Skeletal muscle satellite cell (primary cell): ENCODE measurements around the gene TSPAN5.
"Not testable (repeated sequence)": the region's sequence is repeated elsewhere in the genome, so short reads cannot be mapped to it uniquely, and the experiment has no call there.

Source experiments
- H3K27me3 ChIP-seq: 2 replicates; pipeline ENCODE4 v1.7.0; 2013; ENCODE audit warnings: low read length; ENCODE audit not compliant: control insufficient read depth, insufficient read depth
- H3K36me3 ChIP-seq: 2 replicates; pipeline ENCODE4 v1.7.0; 2013; ENCODE audit warnings: mild to moderate bottlenecking, control low read depth, low read length; ENCODE audit not compliant: insufficient read depth
- H3K4me1 ChIP-seq: 2 replicates; pipeline ENCODE4 v1.7.0; 2013; ENCODE audit warnings: low read length; ENCODE audit not compliant: control insufficient read depth, insufficient read depth
- H3K4me2 ChIP-seq: 2 replicates; pipeline ENCODE4 v1.7.0; 2013; ENCODE audit warnings: mild to moderate bottlenecking, low read length
- H3K4me3 ChIP-seq: 2 replicates; pipeline ENCODE4 v1.7.0; 2013; ENCODE audit warnings: low read length
- H3K9ac ChIP-seq: 2 replicates; pipeline ENCODE4 v1.7.0; 2013; ENCODE audit warnings: mild to moderate bottlenecking, low read depth, low read length, moderate library complexity
- H3K9me3 ChIP-seq: replicated peaks from 2 replicates; pipeline ENCODE4 v1.7.0; 2013; ENCODE audit warnings: mild to moderate bottlenecking, control low read depth, low read length

The TSPAN5 gene

DNA sequence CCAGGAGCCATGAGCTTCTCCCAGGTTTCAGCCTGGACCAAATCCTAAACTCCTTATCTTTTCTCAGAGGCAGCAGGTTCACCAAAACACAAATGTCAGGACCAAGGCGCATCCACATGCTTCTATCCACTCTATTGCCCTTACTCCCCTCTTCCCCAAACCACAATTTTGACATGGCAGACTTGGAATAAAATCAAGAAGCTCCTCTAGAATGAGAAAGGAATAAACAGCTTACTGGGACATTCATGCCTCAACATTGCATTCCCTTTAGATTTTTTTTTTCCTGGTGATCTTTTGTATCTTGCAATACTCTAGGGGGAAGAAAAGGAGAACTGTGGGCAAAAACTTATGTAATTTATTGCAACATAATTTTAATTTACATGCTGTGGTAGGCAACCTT, 119.1 kb downstream of the TSPAN5 start:
- H3K9me3 ChIP-seq: no peaks in the 10 kb centered on the region
- no peak overlapping the region for H3K4me2 ChIP-seq
- H3K27me3 ChIP-seq: no peaks in the 10 kb centered on the region
- H3K4me3 ChIP-seq: no peak overlapping the region
- peaks cover 2% of the 10 kb centered on the region for H3K36me3 ChIP-seq
- H3K4me1 ChIP-seq: no peaks in the 10 kb centered on the region
- H3K9ac ChIP-seq: no peak overlapping the region

DNA sequence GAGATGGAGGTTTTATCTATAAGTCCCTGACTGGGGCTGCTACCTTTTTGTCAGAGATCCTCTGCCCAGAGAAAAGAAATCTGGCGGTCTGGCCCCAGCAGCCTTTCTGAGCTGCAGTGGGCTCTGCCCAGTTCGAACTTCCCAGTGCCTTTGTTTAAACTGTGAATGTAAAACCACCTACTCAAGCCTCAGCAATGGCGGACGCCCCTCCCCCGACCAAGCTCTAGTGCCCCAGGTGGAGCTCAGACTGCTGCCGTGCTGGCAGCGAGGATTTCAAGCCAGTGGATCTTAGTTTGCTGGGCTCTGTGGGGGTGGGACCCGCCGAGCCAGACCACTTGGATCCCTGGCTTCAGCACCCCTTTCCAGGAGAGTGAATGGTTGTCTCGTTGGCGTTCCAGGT, 121.8 kb downstream of the TSPAN5 start:
- no peak overlapping the region for H3K9ac ChIP-seq
- no peak overlapping the region for H3K4me2 ChIP-seq
- H3K9me3 ChIP-seq: no peaks in the 10 kb centered on the region
- no peaks in the 10 kb centered on the region for H3K27me3 ChIP-seq
- no peaks in the 10 kb centered on the region for H3K4me1 ChIP-seq
- no peaks in the 10 kb centered on the region for H3K36me3 ChIP-seq
- H3K4me3 ChIP-seq: no peak overlapping the region

DNA sequence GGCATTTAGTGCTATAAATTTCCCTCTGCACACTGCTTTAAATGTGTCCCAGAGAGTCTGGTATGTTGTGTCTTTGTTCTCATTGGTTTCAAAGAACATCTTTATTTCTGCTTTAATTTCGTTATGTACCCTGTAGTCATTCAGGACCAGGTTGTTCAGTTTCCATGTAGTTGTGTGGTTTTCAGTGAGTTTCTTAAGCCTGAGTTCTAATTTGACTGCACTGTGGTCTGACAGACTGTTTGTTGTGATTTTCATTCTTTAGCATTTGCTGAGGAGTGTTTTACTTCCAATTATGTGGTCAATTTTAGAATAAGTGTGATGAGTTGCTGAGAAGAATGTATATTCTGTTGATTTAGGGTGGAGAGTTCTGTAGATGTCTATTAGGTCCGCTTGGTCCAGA, 124.3 kb downstream of the TSPAN5 start:
- not testable (repeated sequence) for H3K4me2 ChIP-seq, H3K27me3 ChIP-seq, H3K9me3 ChIP-seq, H3K9ac ChIP-seq, H3K4me3 ChIP-seq, H3K4me1 ChIP-seq, H3K36me3 ChIP-seq

DNA sequence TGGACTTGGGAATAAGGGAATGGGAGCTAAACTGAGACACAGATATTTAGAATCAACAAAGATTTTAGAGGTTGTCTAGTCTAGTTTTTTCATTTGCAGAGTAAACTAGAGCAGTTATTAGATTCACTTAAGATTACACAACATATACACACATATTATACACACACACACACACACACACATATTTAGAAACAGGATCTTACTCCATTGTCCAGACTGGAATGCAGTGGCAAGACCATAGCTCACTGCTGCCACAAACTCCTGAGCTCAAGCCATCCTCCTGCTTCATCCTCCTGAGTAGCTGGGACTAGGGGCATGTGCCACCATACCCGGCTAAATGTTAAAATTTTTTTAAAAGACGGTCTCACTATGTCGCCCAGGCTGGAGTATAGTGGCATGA, 127.8 kb downstream of the TSPAN5 start:
- Histone ChIP-seq H3K9ac (no peak overlapping the region), H3K4me1 (peaks cover 8% of the 10 kb centered on the region), H3K36me3 (no peaks in the 10 kb centered on the region), H3K4me3 (no peak overlapping the region), H3K9me3 (no peaks in the 10 kb centered on the region), H3K27me3 (no peaks in the 10 kb centered on the region), H3K4me2 (no peak overlapping the region)

DNA sequence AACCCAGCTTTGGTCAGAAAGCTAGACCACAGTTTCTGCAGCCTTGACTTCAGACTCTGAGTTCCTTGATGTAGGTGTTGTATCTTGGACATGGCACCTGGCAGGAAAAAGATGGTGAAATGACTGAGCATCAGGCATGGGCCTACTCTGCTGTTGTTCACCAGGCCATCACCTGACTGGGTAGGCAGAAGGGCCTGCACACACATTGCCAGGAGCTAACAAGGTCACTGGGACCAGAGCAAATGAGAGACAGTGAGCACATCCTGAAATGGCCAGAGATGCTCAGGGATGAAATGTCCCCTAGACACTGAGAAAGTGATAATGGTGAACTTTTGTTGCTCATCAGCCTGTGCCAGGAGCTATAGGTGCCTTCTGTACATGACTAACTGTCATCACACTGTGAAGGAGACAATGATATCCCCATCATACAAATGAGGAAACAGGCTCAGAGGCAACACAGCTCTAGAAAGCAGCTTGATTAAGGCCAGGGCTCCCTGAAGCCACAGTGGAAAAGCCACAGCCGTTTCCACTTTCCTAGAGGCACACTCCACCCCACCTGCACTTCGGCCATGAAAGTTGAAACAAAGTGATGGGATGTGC, 128.3 kb downstream of the TSPAN5 start:
- Histone ChIP-seq H3K4me3 (no peak overlapping the region), H3K4me1 (peaks cover 10% of the 10 kb centered on the region)

DNA sequence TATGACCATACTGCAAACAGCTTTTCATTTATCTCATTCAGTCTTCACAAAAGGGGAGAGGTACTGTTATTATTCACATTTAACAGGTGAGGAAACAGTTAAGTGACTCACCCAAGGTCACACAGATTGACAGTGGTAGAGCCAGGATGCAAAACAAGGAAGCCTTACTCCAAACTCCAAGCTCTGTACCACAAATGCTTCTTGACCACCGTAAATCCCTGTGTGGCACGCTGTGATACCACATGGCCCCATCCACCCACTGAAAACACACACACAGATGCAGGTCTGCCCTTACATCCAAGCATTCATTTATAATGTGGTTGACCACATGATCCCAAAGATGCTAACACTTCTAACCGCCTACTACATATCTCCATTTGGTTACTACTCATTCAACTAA, 129.5 kb downstream of the TSPAN5 start:
- no peak overlapping the region for H3K9ac ChIP-seq
- H3K4me3 ChIP-seq: no peak overlapping the region
- H3K4me2 ChIP-seq: no peak overlapping the region
- peaks cover 20% of the 10 kb centered on the region for H3K4me1 ChIP-seq
- no peaks in the 10 kb centered on the region for H3K27me3 ChIP-seq
- H3K36me3 ChIP-seq: no peaks in the 10 kb centered on the region
- no peaks in the 10 kb centered on the region for H3K9me3 ChIP-seq

More for the DNA sequence above, 128.3 kb downstream of the TSPAN5 start:
- H3K36me3 ChIP-seq: no peaks in the 10 kb centered on the region
- H3K27me3 ChIP-seq: no peaks in the 10 kb centered on the region
- H3K4me2 ChIP-seq: no peak overlapping the region
- H3K9ac ChIP-seq: no peak overlapping the region
- H3K9me3 ChIP-seq: no peaks in the 10 kb centered on the region

DNA sequence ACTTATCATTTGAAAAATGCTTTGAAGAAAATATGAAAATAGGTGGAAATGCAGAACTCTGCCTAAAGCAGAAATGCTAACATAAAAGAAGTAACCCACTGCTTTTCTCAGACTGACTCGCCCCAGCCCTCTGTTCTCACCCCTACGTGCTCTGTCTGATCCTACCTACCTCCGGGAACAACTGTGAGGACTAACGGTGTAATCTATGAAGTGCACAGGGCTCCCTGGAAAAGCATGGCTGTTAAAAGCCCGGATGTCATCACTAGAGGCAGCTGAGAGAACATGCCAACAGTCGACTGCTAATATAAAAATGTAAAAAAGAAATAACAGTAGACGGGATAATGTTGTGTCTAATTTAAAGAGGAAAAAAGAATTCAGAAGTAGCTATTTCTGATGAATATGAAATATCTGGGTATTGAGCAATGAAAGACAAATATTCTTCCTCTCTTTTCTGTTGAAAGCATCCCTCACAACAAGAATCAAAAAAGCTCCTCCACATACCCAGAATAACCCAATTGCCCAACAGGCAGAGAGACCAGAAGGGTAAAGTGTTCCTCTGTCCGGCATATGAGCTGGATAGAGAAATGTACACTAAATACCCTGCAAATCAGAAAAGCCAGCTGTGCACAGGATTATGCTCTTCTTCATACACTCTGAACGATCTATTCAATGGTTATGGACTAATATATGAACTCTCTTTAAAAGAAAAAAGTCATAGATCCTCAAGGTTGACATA, 130.7 kb downstream of the TSPAN5 start:
- peaks cover 32% of the 10 kb centered on the region for H3K4me1 ChIP-seq
- H3K9ac ChIP-seq: peak overlapping the region; percentile 3
- no peaks in the 10 kb centered on the region for H3K36me3 ChIP-seq
- no peak overlapping the region for H3K4me3 ChIP-seq
- no peaks in the 10 kb centered on the region for H3K27me3 ChIP-seq
- no peaks in the 10 kb centered on the region for H3K9me3 ChIP-seq
- peak overlapping the region; percentile 19 for H3K4me2 ChIP-seq

DNA sequence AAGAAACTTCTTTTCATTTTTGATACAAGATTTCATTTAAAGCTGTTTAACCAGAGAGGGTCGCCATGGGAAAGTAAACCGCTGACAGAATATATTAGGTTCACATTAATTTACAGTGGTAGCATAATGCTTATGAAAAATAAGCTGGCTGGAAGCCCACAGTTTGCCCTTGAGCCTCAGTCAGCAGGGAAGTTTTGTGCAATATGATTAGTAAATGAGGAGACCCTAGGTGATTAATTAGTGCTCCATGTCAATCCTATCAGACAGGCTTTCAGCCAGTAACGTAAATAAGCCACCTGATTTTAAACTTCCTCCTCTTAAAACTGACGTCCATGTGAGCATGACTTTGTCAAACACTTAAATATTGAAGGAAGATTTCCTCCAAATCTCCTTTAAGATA, 134.2 kb downstream of the TSPAN5 start:
- Histone ChIP-seq H3K27me3 (no peaks in the 10 kb centered on the region), H3K4me1 (peaks cover 53% of the 10 kb centered on the region), H3K4me3 (no peak overlapping the region), H3K4me2 (no peak overlapping the region), H3K9me3 (no peaks in the 10 kb centered on the region), H3K9ac (no peak overlapping the region), H3K36me3 (no peaks in the 10 kb centered on the region)

DNA sequence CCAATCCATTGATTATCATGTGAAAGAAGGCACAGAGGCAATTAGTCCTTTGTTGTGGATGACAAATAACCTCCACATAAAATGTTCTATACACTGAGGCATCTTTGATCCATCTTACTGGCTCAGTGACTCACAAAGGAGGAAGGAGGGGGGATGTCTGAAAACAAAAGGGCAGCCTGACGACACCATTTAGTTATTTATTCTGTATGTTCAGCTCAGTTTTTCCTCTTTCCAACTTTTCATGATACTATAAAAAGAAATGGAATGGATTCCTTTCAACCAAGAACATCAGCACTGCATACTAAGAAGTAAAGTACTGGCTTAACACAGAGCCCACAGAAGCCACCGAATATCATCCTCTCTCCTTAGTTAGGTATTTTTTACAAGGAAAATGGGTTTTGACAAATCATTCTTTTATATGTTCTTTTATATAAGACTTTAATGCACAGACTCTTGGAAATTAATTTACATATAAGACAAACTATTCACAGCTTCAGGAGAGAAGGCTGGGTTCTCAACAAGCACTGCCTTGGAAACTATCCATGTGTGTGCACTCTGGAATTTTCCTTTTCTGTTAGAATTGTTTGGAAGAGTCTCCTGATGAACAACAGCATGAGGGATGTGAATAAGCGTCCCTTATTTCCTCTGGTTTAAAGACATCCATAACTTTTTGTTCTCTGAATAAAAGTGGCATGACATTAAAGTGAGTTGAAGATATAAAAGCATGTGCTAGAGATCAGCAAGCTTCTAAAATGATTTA, 135.6 kb downstream of the TSPAN5 start:
- peaks cover 65% of the 10 kb centered on the region for H3K4me1 ChIP-seq
- peak overlapping the region; percentile 62 for H3K9ac ChIP-seq
- no peaks in the 10 kb centered on the region for H3K36me3 ChIP-seq
- no peaks in the 10 kb centered on the region for H3K9me3 ChIP-seq
- peak overlapping the region; percentile 65 for H3K4me2 ChIP-seq
- H3K27me3 ChIP-seq: no peaks in the 10 kb centered on the region
- peak overlapping the region; percentile 30 for H3K4me3 ChIP-seq

DNA sequence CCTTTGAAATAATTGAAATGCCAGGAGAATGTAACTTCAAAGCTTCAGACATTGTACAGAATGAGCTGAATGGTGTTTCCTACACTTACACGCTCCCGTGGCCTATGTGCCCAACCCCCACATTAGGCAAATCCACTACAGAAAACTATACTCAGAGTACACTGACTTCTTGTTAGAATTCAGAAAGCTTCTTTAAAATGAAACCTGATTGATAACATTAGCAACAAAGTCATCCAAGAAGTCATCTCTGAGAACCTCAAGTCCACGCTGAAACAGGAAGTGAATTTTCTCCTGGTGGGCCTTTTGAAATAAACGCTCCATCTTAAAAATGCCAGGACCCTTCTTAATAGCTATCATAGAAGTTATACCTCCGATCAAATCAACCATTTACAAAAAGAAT, 136.3 kb downstream of the TSPAN5 start:
- Histone ChIP-seq H3K4me1 (peaks cover 67% of the 10 kb centered on the region), H3K36me3 (no peaks in the 10 kb centered on the region), H3K27me3 (no peaks in the 10 kb centered on the region), H3K9ac (peak overlapping the region; percentile 13), H3K9me3 (no peaks in the 10 kb centered on the region), H3K4me3 (peak overlapping the region; percentile 9), H3K4me2 (peak overlapping the region; percentile 65)

DNA sequence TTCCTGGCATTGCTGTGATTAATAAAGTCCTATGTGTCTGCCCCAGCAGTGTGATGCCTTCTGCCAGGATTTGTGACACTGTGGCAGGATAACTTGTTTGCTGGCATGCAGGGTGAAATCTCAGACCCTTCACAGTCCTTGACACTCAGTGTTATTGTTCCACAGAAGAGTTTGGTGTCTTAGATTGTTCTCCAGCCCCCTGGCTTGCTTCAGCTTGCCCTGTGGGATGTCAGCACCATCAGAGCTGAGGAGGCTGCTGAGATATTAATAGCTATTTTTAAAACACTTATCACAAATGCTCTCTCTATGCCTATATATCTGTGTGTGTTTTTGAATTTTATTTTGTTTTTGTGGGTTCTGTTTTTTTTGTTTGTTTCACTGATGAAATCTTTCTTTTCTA, 136.9 kb downstream of the TSPAN5 start:
- no peak overlapping the region for H3K4me3 ChIP-seq
- H3K36me3 ChIP-seq: no peaks in the 10 kb centered on the region
- H3K9ac ChIP-seq: no peak overlapping the region
- H3K4me1 ChIP-seq: peaks cover 73% of the 10 kb centered on the region
- no peak overlapping the region for H3K4me2 ChIP-seq
- no peaks in the 10 kb centered on the region for H3K9me3 ChIP-seq
- no peaks in the 10 kb centered on the region for H3K27me3 ChIP-seq
